Measurements from ENCODE around the gene CREB3. TPM values are rescaled to one million over a fixed set of nuclear protein-coding genes. Genes with fewer than 3 reads are reported as not detected.

CREB3 gene
- 26.5 and 29.4 TPM in 2 replicates for total RNA-seq (2022)
- percentile 58 among the genes with signal in this experiment for Bru-seq, nascent RNA
- BruChase-seq, experiment 1, labeled RNA remaining after a 6-hour chase = percentile 78 among the genes with signal in this experiment
- BruChase-seq, experiment 2, labeled RNA remaining after a 2-hour chase = percentile 65 among the genes with signal in this experiment
- long read RNA-seq, transcript CREB3-201 (9 exons, 1,832 nt) = major isoform, 72 of 76 reads
- long read RNA-seq, partial matches to known transcripts = 4 of 76 reads
- long read RNA-seq, other reads (novel, unspliced or antisense) = 0 of 76 reads

DNA sequence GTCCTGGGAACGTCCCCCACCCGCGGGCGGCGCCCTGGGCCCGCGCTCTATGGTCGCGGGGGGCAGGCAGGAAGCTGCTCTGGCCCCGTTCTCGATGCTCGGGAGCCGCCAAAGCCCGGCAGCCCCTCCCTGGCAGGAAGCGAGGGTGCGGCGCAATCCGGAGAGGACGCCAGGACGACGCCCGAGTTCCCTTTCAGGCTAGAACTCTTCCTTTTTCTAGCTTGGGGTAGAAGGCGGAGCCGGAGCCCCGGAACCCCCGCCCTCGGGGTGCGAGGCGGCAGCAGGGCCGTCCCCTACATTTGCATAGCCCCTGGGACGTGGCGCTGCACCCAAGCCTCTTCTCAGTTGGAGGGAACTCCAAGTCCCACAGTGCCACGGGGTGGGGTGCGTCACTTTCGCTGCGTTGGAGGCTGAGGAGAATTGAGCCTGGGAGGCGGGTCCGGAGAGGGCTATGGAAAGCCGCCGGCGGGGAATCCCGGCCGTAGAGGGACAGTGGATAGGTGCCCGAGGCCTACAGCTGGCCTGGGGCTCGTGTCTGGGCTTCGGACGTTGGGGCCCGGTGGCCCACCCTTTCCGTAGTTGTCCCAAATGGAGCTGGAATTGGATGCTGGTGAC, at the start of gene CREB3, which contains the start of gene TLN1:
CREB3 (plus strand) TSS at position 482 of the 615 bp plus-strand sequence; CDS start at position 589, 107 bp downstream.
TLN1 (minus strand) TSS at position 11 of the 615 bp plus-strand sequence. CDS start 6,501 bp downstream, outside the sequence.
- Mint-ChIP-seq H3K4me1 (ENCODE audit: low read depth, unreplicated experiment) (no peaks in the 10 kb centered on the region), H3K4me3 (ENCODE audit: low read depth, unreplicated experiment) (no peak within 1 kb of the TSS), H3K27me3 (ENCODE audit: unreplicated experiment) (no peaks in the 10 kb centered on the region), H3K27ac (ENCODE audit: unreplicated experiment) (no peak within 1 kb of the TSS), H3K36me3 (ENCODE audit: insufficient read depth, unreplicated experiment) (peaks cover 40% of the 10 kb centered on the region), H3K9me3 (ENCODE audit: low read depth, unreplicated experiment) (no peaks in the 10 kb centered on the region)
- TF ChIP-seq, protein P1, sequence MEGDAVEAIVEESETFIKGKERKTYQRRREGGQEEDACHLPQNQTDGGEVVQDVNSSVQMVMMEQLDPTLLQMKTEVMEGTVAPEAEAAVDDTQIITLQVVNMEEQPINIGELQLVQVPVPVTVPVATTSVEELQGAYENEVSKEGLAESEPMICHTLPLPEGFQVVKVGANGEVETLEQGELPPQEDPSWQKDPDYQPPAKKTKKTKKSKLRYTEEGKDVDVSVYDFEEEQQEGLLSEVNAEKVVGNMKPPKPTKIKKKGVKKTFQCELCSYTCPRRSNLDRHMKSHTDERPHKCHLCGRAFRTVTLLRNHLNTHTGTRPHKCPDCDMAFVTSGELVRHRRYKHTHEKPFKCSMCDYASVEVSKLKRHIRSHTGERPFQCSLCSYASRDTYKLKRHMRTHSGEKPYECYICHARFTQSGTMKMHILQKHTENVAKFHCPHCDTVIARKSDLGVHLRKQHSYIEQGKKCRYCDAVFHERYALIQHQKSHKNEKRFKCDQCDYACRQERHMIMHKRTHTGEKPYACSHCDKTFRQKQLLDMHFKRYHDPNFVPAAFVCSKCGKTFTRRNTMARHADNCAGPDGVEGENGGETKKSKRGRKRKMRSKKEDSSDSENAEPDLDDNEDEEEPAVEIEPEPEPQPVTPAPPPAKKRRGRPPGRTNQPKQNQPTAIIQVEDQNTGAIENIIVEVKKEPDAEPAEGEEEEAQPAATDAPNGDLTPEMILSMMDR (IDR thresholded peaks at IDR 0.05; ENCODE audit: unreplicated experiment) = no peak
- CTCF ChIA-PET = interaction anchor here (0.6 to 1.9 kb wide), 11 partner anchors 15 to 171 kb away, joined by 3 to 9 read pairs (median 4); partner anchors contain the start of genes ARHGEF39, CCDC107, GBA2 and RGP1
- DNase-seq = peak; percentile 94
- no TSS peak for BruUV-seq (replicated peaks)
- intact Hi-C loops (cut with micrococcal nuclease; ENCODE audit: unreplicated experiment) = loop anchor here (10.0 kb wide), 2 partner anchors 67 to 83 kb away; partner anchors contain the start of genes ARHGEF39, HINT2 and SPAG8

DNA sequence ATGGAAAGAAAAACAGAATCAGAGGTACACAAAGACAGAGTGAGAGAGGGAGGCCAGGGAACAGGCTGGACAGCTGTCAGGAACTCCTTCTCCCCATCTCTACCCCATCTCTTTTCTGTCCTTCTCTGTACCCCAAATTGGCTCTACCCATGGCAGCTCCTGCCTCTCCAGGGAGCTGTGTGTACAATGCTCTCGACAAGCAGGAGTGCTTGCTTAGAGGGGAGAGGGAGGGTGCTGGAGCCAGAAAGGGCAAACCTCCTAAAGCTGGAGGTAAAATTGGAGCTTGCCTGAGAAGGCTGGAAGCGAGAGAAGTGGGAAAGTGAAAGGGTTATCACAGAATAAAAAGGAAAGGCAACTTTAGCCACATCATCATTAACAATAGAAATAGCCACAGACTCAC, 49.1 kb upstream of the CREB3 start:
- CTCF ChIA-PET = no interaction called here
- DNase-seq = no peak

DNA sequence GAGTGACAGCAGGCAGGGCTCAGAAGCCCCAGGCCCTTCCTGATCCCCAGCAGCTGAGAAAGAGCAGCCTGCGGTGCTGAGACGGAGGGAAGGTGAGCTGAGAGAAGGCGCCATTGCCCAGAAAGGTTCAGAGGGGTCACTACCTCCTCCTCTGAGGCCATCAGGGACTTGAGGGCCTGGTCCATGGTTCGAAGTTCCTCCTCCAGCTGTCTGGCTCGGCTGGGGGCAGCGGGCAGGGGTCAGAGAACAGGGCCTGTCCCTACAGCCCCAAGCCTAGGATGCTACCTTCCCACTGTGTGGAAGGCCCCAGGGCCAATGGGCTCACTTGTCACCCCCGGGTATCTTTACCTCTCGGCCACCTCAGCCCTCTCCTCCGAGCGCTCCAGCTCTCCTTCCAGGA, 47.5 kb upstream of the CREB3 start:
- no TSS peak for BruUV-seq (replicated peaks)
- Mint-ChIP-seq H3K27me3 (ENCODE audit: unreplicated experiment) (no peaks in the 10 kb centered on the region), H3K9me3 (ENCODE audit: low read depth, unreplicated experiment) (no peaks in the 10 kb centered on the region), H3K4me3 (ENCODE audit: low read depth, unreplicated experiment) (no peak overlapping the region), H3K4me1 (ENCODE audit: low read depth, unreplicated experiment) (peaks cover 16% of the 10 kb centered on the region), H3K36me3 (ENCODE audit: insufficient read depth, unreplicated experiment) (peaks cover 45% of the 10 kb centered on the region), H3K27ac (ENCODE audit: unreplicated experiment) (no peak overlapping the region)
- CTCF ChIA-PET = no interaction called here
- intact Hi-C loops (cut with micrococcal nuclease; ENCODE audit: unreplicated experiment) = no loop called here
- DNase-seq = no peak
- TF ChIP-seq, protein P1 (IDR thresholded peaks at IDR 0.05; ENCODE audit: unreplicated experiment) = no peak

More for the DNA sequence above, 49.1 kb upstream of the CREB3 start:
- intact Hi-C loops (cut with micrococcal nuclease; ENCODE audit: unreplicated experiment) = no loop called here
- no peaks in the 10 kb centered on the region for H3K9me3 Mint-ChIP-seq (ENCODE audit: low read depth, unreplicated experiment)
- no peaks in the 10 kb centered on the region for H3K27me3 Mint-ChIP-seq (ENCODE audit: unreplicated experiment)
- no TSS peak for BruUV-seq (replicated peaks)
- TF ChIP-seq, protein P1 (IDR thresholded peaks at IDR 0.05; ENCODE audit: unreplicated experiment) = no peak
- no peak overlapping the region for H3K4me3 Mint-ChIP-seq (ENCODE audit: low read depth, unreplicated experiment)
- H3K4me1 Mint-ChIP-seq (ENCODE audit: low read depth, unreplicated experiment) = peaks cover 16% of the 10 kb centered on the region
- H3K36me3 Mint-ChIP-seq (ENCODE audit: insufficient read depth, unreplicated experiment) = peaks cover 32% of the 10 kb centered on the region
- H3K27ac Mint-ChIP-seq (ENCODE audit: unreplicated experiment) = no peak overlapping the region

DNA sequence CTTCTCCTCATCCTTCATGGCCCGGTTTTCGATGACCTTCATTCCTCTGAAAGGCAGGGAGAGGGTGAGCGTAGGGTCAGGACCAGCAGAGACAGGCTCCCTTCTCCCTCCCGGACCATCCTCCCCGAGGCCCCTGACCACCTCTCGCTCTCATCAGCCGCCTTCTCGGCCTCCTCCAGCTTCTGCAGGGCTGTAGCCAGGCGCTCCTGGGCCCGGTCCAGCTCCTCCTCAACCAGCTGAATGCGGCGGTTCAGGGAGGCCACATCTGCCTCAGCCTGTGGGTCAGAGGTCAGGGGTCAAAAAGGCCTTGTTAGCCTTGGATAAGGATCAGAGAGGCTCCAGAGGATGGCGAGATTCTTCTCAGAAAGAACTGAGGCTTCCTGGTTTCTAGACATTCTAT, 47.0 kb upstream of the CREB3 start:
- BruUV-seq (replicated peaks) = no TSS peak
- no peak for DNase-seq
- H3K4me1 Mint-ChIP-seq (ENCODE audit: low read depth, unreplicated experiment) = peaks cover 16% of the 10 kb centered on the region
- TF ChIP-seq, protein P1 (IDR thresholded peaks at IDR 0.05; ENCODE audit: unreplicated experiment) = no peak
- intact Hi-C loops (cut with micrococcal nuclease; ENCODE audit: unreplicated experiment) = no loop called here
- H3K4me3 Mint-ChIP-seq (ENCODE audit: low read depth, unreplicated experiment) = no peak overlapping the region
- no peaks in the 10 kb centered on the region for H3K27me3 Mint-ChIP-seq (ENCODE audit: unreplicated experiment)
- CTCF ChIA-PET = interaction anchor here (0.7 kb wide), 1 partner anchor 11 kb away, joined by 3 read pairs; no protein-coding TSS in a partner anchor
- H3K36me3 Mint-ChIP-seq (ENCODE audit: insufficient read depth, unreplicated experiment) = peaks cover 48% of the 10 kb centered on the region
- H3K9me3 Mint-ChIP-seq (ENCODE audit: low read depth, unreplicated experiment) = no peaks in the 10 kb centered on the region
- no peak overlapping the region for H3K27ac Mint-ChIP-seq (ENCODE audit: unreplicated experiment)

Measured in Calu3 (cell line).